Sigmoid colon (tissue), 4 donors: Measurements from ENCODE around the gene USP6.

Experiments used
- EP300 ChIP-seq, 4 donors: sonication (generic); formaldehyde crosslinking; IDR thresholded peaks; one replicate each; pipeline ENCODE4 v1.6.1; 2017; ENCODE audit warnings: antibody characterized with exemption in 4 of 4
- POLR2A ChIP-seq, 2 donors: fragments of 450-650 bp; IDR thresholded peaks; one replicate each; pipeline ENCODE4 v1.6.1; 2016; ENCODE audit warnings: antibody characterized with exemption in 2 of 2, mild to moderate bottlenecking in 2 of 2, moderate library complexity in 2 of 2
- POLR2AphosphoS5 ChIP-seq, 4 donors: sonication (generic); formaldehyde crosslinking; IDR thresholded peaks; one replicate each; pipeline ENCODE4 v1.6.1; 2017; ENCODE audit warnings: antibody characterized with exemption in 4 of 4
- TF ChIP-seq, protein P1 (sequence below), 4 experiments: fragments of 450-650 bp in 3 of 4; fragments of 200-600 bp in 1 of 4; IDR thresholded peaks; one replicate each; pipeline ENCODE4 v1.5.1; 2016 to 2019; ENCODE audit warnings: antibody characterized with exemption in 4 of 4, mild to moderate bottlenecking in 3 of 4, moderate library complexity in 2 of 4

DNA sequence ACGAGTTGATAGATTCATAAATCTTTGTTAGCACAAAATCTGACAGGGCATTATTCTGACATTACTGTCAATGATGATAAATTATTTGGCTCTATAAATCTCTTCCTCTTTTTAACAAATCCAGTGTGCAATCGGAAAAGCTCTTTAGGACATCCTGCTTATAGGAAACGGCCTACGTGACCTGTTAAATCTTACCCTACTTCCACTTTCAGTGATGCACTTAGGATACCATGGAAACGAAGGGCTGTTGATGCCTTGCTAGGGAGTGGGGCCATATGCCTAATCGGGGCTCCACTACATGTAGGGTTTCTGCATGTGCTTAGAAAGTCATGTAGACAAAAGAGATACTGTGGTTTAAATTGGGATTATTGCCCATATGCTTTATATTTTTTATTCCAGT is 48.6 kb downstream of the USP6 start:
- no peak for TF ChIP-seq POLR2A (IDR thresholded peaks at IDR 0.05)
- TF ChIP-seq, protein P1, sequence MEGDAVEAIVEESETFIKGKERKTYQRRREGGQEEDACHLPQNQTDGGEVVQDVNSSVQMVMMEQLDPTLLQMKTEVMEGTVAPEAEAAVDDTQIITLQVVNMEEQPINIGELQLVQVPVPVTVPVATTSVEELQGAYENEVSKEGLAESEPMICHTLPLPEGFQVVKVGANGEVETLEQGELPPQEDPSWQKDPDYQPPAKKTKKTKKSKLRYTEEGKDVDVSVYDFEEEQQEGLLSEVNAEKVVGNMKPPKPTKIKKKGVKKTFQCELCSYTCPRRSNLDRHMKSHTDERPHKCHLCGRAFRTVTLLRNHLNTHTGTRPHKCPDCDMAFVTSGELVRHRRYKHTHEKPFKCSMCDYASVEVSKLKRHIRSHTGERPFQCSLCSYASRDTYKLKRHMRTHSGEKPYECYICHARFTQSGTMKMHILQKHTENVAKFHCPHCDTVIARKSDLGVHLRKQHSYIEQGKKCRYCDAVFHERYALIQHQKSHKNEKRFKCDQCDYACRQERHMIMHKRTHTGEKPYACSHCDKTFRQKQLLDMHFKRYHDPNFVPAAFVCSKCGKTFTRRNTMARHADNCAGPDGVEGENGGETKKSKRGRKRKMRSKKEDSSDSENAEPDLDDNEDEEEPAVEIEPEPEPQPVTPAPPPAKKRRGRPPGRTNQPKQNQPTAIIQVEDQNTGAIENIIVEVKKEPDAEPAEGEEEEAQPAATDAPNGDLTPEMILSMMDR (IDR thresholded peaks at IDR 0.05): no peak
- TF ChIP-seq POLR2AphosphoS5 (IDR thresholded peaks at IDR 0.05): no peak
- no peak for TF ChIP-seq EP300 (IDR thresholded peaks at IDR 0.05)
